Choroid plexus epithelial cell (primary cell): ENCODE results near the gene PITPNB.

Experiments
- DNase-seq: peaks from one replicate; pipeline ENCODE4 v3.0.0-alpha.2; 2010; ENCODE audit warnings: low read depth
- H3K4me3 ChIP-seq: 2 replicates; pipeline ENCODE4 v1.5.1; 2011; ENCODE audit warnings: low read depth, mild to moderate bottlenecking, control low read depth, low read length, moderate library complexity
- CTCF ChIP-seq: conservative IDR thresholded peaks from 2 replicates; pipeline ENCODE4 v1.5.1; 2011; ENCODE audit warnings: low read depth, mild to moderate bottlenecking, control low read depth, inconsistent platforms, low read length, moderate library complexity

Gene PITPNB

GRCh38 chr22:27874764-27875163, 44.3 kb downstream of the PITPNB start:
- H3K4me3 ChIP-seq: no peak overlapping the region
- no peak for TF ChIP-seq CTCF
- DNase-seq: no peak

DNA sequence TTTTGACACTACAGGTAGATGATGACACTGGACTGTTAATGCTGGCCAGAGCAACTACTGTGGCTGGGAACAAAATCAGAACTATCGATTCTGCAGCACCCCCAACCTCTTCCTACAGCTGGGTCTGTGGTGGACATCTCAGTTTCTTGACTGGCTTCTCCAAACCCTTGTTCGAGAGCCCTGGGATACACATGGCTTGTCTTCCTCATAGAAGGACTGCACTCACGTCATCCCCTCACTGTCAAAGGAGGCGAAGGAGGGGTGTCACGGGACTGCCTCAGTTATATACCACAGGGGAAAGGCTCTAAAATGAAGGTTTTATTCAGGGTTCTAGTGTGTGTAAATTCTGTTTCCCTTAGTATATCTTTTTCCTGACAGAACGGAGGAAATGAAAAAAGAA, 44.9 kb downstream of the PITPNB start:
- DNase-seq: no peak
- no peak for TF ChIP-seq CTCF
- no peak overlapping the region for H3K4me3 ChIP-seq

- no peak for DNase-seq
- no peak overlapping the region for H3K4me3 ChIP-seq
- TF ChIP-seq CTCF: no peak
Measured at GRCh38 chr22:27873472-27873871, 45.6 kb downstream of the PITPNB start.

GRCh38 chr22:27872488-27872887, 46.6 kb downstream of the PITPNB start:
- no peak for TF ChIP-seq CTCF
- no peak for DNase-seq
- H3K4me3 ChIP-seq: no peak overlapping the region

- no peak overlapping the region for H3K4me3 ChIP-seq
- DNase-seq: no peak
- no peak for TF ChIP-seq CTCF
Measured at GRCh38 chr22:27871306-27872014, 47.6 kb downstream of the PITPNB start.

DNA sequence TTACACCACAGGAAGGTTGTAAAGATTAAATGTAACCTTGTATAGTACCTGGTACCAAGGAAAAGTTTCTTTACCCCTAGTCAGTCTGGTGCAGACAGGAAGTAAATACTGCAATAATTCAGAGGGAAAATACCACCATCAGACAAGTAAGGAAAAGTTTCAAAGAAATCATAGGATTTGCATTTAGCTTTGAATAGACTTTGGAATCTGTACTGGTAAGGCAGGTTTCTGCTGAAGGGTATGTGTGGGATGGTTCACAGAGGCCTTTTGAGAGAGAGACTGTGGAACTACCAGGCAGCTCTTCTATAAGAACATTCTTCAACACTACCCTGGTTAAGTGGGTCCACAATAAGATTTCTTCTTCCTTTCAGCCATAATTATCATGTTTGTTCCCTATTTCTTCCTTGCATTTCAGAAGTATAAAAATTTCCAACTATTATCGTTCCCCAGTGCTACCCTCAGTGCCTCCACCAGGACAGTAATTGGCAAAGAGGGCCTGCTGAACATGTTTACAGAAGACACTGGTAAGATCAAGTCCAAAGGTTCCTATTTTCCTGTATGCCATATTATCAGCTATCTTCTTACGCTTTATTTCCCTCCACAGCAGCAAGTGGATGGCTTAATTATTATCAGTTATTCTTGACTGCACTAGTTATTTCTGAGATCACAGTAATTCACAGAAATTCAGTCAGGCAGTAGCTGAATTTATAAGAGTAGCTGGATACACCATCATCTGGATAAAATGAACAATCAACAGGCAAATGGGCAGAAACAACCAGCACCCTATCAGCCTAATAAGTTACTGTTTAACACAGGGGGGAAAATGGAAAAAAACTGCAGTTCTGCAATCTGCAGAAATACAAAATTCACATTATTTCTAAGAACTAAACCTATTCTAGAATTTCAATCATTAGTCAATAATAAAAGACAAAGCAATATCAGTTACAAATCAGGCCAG, 48.5 kb downstream of the PITPNB start:
- DNase-seq: no peak
- H3K4me3 ChIP-seq: no peak overlapping the region
- TF ChIP-seq CTCF: no peak
